Measurements from ENCODE around the gene IBTK. TPM values are rescaled to one million over a fixed set of nuclear protein-coding genes. Genes with fewer than 3 reads are reported as not detected.

The IBTK gene
- total and polyA plus RNA-seq, 12 donors: 15.3 to 40.1 (median 36.4) TPM

DNA sequence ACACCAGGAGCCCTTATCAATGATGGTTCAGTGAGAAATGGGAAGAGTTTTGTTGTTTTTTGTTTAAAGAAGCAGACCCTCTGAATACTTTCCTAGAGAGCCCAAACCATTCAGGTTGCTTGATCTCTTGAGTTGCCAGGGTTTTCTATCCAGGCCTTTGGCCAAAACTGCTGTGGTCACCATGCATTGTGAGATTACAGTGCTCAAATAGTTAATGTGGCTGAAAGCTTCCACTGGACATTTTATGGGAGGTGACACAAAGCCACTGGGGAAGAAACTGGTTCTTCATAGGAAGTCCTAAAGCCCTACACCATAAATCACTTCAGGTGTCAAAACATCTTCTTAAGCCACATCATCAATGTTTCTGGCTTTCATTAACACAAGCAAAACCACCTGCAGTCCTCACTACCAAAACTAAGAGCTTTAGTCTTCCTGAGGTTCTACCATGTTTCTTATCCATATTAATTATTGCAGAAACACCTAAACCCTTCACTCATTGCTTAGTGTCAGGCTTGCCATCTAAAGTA is 101.6 kb downstream of the IBTK start:
- H3K36me3 ChIP-seq: no peaks in the 10 kb centered on the region
- H3K27ac ChIP-seq: peak overlapping the region in 6 of 10 donors; percentile 80 to 90 (median 88)
- DNase-seq (no peak), ATAC-seq (no peak)
- peaks cover 0 to 12% (median 0%) of the 10 kb centered on the region in 11 donors for H3K9me3 ChIP-seq
- peaks cover 0 to 31% (median 25%) of the 10 kb centered on the region in 9 donors for H3K4me1 ChIP-seq
- intact Hi-C loops (cut with DNase I): loop anchor here in 2 of 10 donors (10.0 kb wide), 2 partner anchors 241 to 1791 kb away; no protein-coding TSS in a partner anchor
- H3K4me3 ChIP-seq: no peak overlapping the region
- TF ChIP-seq, protein P1, sequence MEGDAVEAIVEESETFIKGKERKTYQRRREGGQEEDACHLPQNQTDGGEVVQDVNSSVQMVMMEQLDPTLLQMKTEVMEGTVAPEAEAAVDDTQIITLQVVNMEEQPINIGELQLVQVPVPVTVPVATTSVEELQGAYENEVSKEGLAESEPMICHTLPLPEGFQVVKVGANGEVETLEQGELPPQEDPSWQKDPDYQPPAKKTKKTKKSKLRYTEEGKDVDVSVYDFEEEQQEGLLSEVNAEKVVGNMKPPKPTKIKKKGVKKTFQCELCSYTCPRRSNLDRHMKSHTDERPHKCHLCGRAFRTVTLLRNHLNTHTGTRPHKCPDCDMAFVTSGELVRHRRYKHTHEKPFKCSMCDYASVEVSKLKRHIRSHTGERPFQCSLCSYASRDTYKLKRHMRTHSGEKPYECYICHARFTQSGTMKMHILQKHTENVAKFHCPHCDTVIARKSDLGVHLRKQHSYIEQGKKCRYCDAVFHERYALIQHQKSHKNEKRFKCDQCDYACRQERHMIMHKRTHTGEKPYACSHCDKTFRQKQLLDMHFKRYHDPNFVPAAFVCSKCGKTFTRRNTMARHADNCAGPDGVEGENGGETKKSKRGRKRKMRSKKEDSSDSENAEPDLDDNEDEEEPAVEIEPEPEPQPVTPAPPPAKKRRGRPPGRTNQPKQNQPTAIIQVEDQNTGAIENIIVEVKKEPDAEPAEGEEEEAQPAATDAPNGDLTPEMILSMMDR (IDR thresholded peaks at IDR 0.05): no peak
- H3K27me3 ChIP-seq: no peaks in the 10 kb centered on the region

DNA sequence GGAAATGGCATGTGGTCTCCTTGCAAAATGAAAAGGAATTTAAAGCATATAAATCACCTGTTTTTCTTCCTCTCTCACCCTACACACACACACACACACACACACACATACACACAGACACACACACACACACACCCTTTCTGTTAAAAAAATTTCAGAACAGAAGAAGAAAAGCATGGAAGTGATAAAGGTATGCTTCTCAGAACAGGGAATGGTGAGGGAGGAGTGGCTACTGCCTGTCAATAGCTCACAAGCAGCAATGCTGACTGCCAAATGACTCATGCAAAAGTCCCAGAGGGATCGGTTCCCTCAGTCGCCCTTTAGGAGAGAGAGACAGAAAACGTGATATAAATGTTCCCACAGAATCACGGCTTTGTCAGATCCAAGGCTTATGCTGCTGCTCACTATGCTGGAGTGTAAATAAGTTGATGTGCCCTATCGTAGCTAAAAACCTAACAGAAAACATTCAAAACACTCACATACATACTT is 102.6 kb downstream of the IBTK start:
- Histone ChIP-seq H3K27me3 (no peaks in the 10 kb centered on the region), H3K9me3 (peaks cover 0 to 12% (median 0%) of the 10 kb centered on the region in 11 donors), H3K4me1 (peaks cover 0 to 31% (median 25%) of the 10 kb centered on the region in 9 donors), H3K27ac (peak overlapping the region; percentile 67 to 90 (median 87)), H3K4me3 (peak overlapping the region in 1 of 10 donors; percentile 2), H3K36me3 (no peaks in the 10 kb centered on the region)
- DNase-seq: peak; percentile 18 to 83
- ATAC-seq: peak; percentile 85 to 93 (median 90)
- WGBS, 2 donors: 13 to 14% methylated on average over 5 of the region's 5 CpGs
- intact Hi-C loops (cut with DNase I): loop anchor here in 2 of 10 donors (10.0 kb wide), 2 partner anchors 240 to 1790 kb away; no protein-coding TSS in a partner anchor
- TF ChIP-seq, protein P1 (IDR thresholded peaks at IDR 0.05): no peak

DNA sequence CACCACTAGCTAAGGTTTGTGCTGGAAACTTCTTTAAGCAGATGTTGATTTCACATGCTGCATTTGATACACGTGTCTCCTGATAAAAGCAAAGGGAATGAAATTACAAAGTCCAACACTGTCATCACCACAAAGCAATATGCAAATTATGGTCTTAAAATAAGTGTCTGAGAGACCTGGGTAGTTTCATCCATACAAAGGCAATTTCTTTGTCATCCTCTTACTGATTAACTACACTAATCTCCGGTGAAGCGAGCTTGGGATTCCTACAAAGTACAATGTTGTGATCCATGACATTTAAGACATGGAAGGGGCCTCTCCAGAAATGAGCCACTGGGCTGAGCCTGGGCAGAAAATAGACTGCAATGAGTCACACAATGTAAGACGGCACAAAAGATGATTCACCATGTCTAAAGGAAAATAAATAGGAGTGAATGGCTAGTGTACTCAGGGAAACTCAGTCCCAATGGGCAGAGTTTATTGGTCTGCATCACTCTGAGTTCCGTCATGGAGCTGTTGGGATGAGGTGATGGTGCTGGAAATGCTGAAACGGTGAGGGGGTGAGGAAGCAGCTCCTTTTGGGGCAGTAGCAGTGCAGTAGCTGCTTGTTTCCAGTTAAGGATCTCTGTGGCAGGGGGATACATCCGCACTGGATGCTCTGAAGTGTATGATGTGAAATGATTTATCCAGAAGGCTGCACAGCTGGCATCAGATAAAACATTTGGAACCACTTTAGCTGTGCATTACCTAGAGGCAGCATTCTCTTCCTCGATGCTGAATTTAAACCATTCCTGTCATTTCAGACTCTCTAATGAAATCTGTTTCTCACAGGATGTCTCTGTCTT is 103.3 kb downstream of the IBTK start:
- TF ChIP-seq, protein P1 (IDR thresholded peaks at IDR 0.05): no peak
- peaks cover 0 to 12% (median 0%) of the 10 kb centered on the region in 11 donors for H3K9me3 ChIP-seq
- peak overlapping the region; percentile 67 to 90 (median 87) for H3K27ac ChIP-seq
- peak in 1 of 2 donors; percentile 53 for DNase-seq
- intact Hi-C loops (cut with DNase I): loop anchor here in 2 of 10 donors (10.0 kb wide), 2 partner anchors 239 to 1789 kb away; no protein-coding TSS in a partner anchor
- no peaks in the 10 kb centered on the region for H3K36me3 ChIP-seq
- ATAC-seq: peak; percentile 64 to 96 (median 88)
- peak overlapping the region in 1 of 10 donors; percentile 2 for H3K4me3 ChIP-seq
- no peaks in the 10 kb centered on the region for H3K27me3 ChIP-seq
- peaks cover 0 to 31% (median 25%) of the 10 kb centered on the region in 9 donors for H3K4me1 ChIP-seq
- WGBS, 2 donors: 25 to 30% methylated on average over 8 of the region's 8 CpGs

DNA sequence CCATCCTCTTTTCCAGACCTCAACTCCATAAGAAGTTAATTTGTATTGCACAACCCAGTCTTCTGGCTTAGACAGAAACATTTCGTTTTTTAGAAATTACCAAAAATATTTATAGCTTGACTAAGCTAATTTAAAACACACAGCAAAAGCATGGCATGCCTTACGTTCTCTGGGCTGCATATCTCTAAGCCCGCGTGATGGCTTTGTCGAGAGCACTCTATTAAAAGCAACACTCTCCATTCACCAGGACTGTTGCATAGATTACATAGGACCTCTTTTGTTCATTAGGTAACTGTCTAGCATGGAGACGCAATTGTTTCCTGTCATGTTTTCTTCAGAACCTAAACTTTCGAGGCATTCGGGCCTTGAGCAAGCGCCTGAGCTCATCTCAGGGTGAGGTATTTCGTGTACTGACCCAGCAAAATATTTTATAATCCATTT is 104.5 kb downstream of the IBTK start:
- Histone ChIP-seq H3K9me3 (peaks cover 0 to 12% (median 0%) of the 10 kb centered on the region in 11 donors), H3K36me3 (no peaks in the 10 kb centered on the region), H3K4me1 (peaks cover 0 to 31% (median 25%) of the 10 kb centered on the region in 9 donors), H3K27ac (peak overlapping the region; percentile 67 to 90 (median 87)), H3K4me3 (no peak overlapping the region), H3K27me3 (no peaks in the 10 kb centered on the region)
- TF ChIP-seq, protein P1 (IDR thresholded peaks at IDR 0.05): no peak
- ATAC-seq (peak in 7 of 8 donors; percentile 46 to 82 (median 75)), DNase-seq (peak in 1 of 2 donors; percentile 41)
- 60 to 67% methylated on average over 10 of the region's 10 CpGs for WGBS, 2 donors
- intact Hi-C loops (cut with DNase I): loop anchor here in 2 of 10 donors (10.0 kb wide), 2 partner anchors 238 to 1788 kb away; no protein-coding TSS in a partner anchor

Measured in heart right ventricle (tissue), 16 donors.